ENCODE measurements around the gene GLTP. TPM values are rescaled to one million over a fixed set of nuclear protein-coding genes. Genes with fewer than 3 reads are reported as not detected.

The GLTP gene
- polyA plus RNA-seq, 6 donors from 2014 or later = 29.8 to 50.0 (median 40.6) TPM

- no peak for ATAC-seq (ENCODE audit: low read depth in 2 of 2)
- Mint-ChIP-seq H3K4me1 (peaks cover 0 to 4% (median 3%) of the 10 kb centered on the region in 3 donors), H3K9me3 (peaks cover 0 to 2% (median 0%) of the 10 kb centered on the region in 7 donors), H3K27me3 (peaks cover 38 to 52% (median 40%) of the 10 kb centered on the region in 3 donors), H3K4me3 (no peak overlapping the region), H3K27ac (no peak overlapping the region), H3K36me3 (no peaks in the 10 kb centered on the region)
- no peak for DNase-seq
These were observed 51.4 kb downstream of the GLTP start for GRCh38 chr12:109828754-109829511.

- Mint-ChIP-seq H3K9me3 (peaks cover 0 to 2% (median 0%) of the 10 kb centered on the region in 7 donors), H3K4me3 (peak overlapping the region in 1 of 8 donors; percentile 24), H3K4me1 (no peaks in the 10 kb centered on the region), H3K27me3 (peaks cover 32 to 50% (median 38%) of the 10 kb centered on the region in 3 donors), H3K36me3 (no peaks in the 10 kb centered on the region), H3K27ac (peak overlapping the region in 2 of 6 donors; percentile 3 to 37)
- ATAC-seq (ENCODE audit: low read depth in 2 of 2) (no peak), DNase-seq (no peak)
These were observed 52.5 kb downstream of the GLTP start for GRCh38 chr12:109827566-109828550.

- Mint-ChIP-seq H3K27me3 (peaks cover 33 to 42% (median 40%) of the 10 kb centered on the region in 3 donors), H3K4me3 (no peak overlapping the region), H3K27ac (no peak overlapping the region), H3K4me1 (no peaks in the 10 kb centered on the region), H3K36me3 (no peaks in the 10 kb centered on the region), H3K9me3 (peaks cover 0 to 2% (median 0%) of the 10 kb centered on the region in 7 donors)
- no peak for DNase-seq
- ATAC-seq (ENCODE audit: low read depth in 2 of 2) = no peak
These were observed 53.3 kb downstream of the GLTP start for GRCh38 chr12:109827080-109827479.

- no peak overlapping the region for H3K27ac Mint-ChIP-seq
- DNase-seq (no peak), ATAC-seq (ENCODE audit: low read depth in 2 of 2) (no peak)
- H3K4me3 Mint-ChIP-seq = no peak overlapping the region
- H3K9me3 Mint-ChIP-seq = no peaks in the 10 kb centered on the region
- peaks cover 24 to 33% (median 24%) of the 10 kb centered on the region in 3 donors for H3K27me3 Mint-ChIP-seq
- H3K36me3 Mint-ChIP-seq = no peaks in the 10 kb centered on the region
- H3K4me1 Mint-ChIP-seq = no peaks in the 10 kb centered on the region
These were observed 55.6 kb downstream of the GLTP start for GRCh38 chr12:109824731-109825130.

GRCh38 chr12:109822951-109823411, 57.4 kb downstream of the GLTP start:
- Mint-ChIP-seq H3K27me3 (peaks cover 24 to 33% (median 26%) of the 10 kb centered on the region in 3 donors), H3K9me3 (no peaks in the 10 kb centered on the region), H3K4me3 (no peak overlapping the region), H3K27ac (no peak overlapping the region), H3K4me1 (no peaks in the 10 kb centered on the region), H3K36me3 (no peaks in the 10 kb centered on the region)
- no peak for DNase-seq
- no peak for ATAC-seq (ENCODE audit: low read depth in 2 of 2)

- no peak for DNase-seq
- Mint-ChIP-seq H3K27ac (no peak overlapping the region), H3K36me3 (no peaks in the 10 kb centered on the region), H3K4me3 (no peak overlapping the region), H3K27me3 (peaks cover 19 to 34% (median 21%) of the 10 kb centered on the region in 3 donors), H3K9me3 (no peaks in the 10 kb centered on the region), H3K4me1 (no peaks in the 10 kb centered on the region)
- no peak for ATAC-seq (ENCODE audit: low read depth in 2 of 2)
These were observed 57.9 kb downstream of the GLTP start for GRCh38 chr12:109822416-109822815.

GRCh38 chr12:109821968-109822367, 58.4 kb downstream of the GLTP start:
- ATAC-seq (ENCODE audit: low read depth in 2 of 2) = no peak
- Mint-ChIP-seq H3K27me3 (peaks cover 16 to 32% (median 20%) of the 10 kb centered on the region in 3 donors), H3K9me3 (no peaks in the 10 kb centered on the region)

GRCh38 chr12:109820816-109821381, 59.4 kb downstream of the GLTP start:
- H3K27ac Mint-ChIP-seq = no peak overlapping the region
- ATAC-seq (ENCODE audit: low read depth in 2 of 2) (no peak), DNase-seq (no peak)
- no peaks in the 10 kb centered on the region for H3K36me3 Mint-ChIP-seq
- no peaks in the 10 kb centered on the region for H3K9me3 Mint-ChIP-seq
- H3K27me3 Mint-ChIP-seq = peaks cover 16 to 23% (median 20%) of the 10 kb centered on the region in 3 donors
- no peak overlapping the region for H3K4me3 Mint-ChIP-seq
- H3K4me1 Mint-ChIP-seq = no peaks in the 10 kb centered on the region

More at GRCh38 chr12:109821968-109822367, 58.4 kb downstream of the GLTP start:
- DNase-seq = no peak
- Mint-ChIP-seq H3K4me3 (no peak overlapping the region), H3K4me1 (no peaks in the 10 kb centered on the region), H3K27ac (peak overlapping the region in 1 of 6 donors; percentile 27), H3K36me3 (no peaks in the 10 kb centered on the region)

GRCh38 chr12:109818905-109819500, 61.3 kb downstream of the GLTP start:
- DNase-seq (no peak), ATAC-seq (ENCODE audit: low read depth in 2 of 2) (no peak)
- no peaks in the 10 kb centered on the region for H3K9me3 Mint-ChIP-seq

GRCh38 chr12:109818253-109818652, 62.1 kb downstream of the GLTP start:
- Mint-ChIP-seq H3K4me3 (no peak overlapping the region), H3K9me3 (no peaks in the 10 kb centered on the region), H3K4me1 (no peaks in the 10 kb centered on the region)

More at GRCh38 chr12:109818905-109819500, 61.3 kb downstream of the GLTP start:
- Mint-ChIP-seq H3K4me1 (no peaks in the 10 kb centered on the region), H3K27ac (no peak overlapping the region), H3K36me3 (no peaks in the 10 kb centered on the region), H3K4me3 (no peak overlapping the region), H3K27me3 (peaks cover 16 to 18% (median 17%) of the 10 kb centered on the region in 3 donors)

GRCh38 chr12:109817627-109818231, 62.6 kb downstream of the GLTP start:
- H3K4me1 Mint-ChIP-seq = no peaks in the 10 kb centered on the region
- peaks cover 10 to 16% (median 11%) of the 10 kb centered on the region in 3 donors for H3K27me3 Mint-ChIP-seq
- peak overlapping the region in 1 of 8 donors; percentile 17 for H3K4me3 Mint-ChIP-seq
- ATAC-seq (ENCODE audit: low read depth in 2 of 2) (no peak), DNase-seq (no peak)
- H3K36me3 Mint-ChIP-seq = no peaks in the 10 kb centered on the region
- H3K27ac Mint-ChIP-seq = no peak overlapping the region
- H3K9me3 Mint-ChIP-seq = no peaks in the 10 kb centered on the region

More at GRCh38 chr12:109818253-109818652, 62.1 kb downstream of the GLTP start:
- ATAC-seq (ENCODE audit: low read depth in 2 of 2) (no peak), DNase-seq (no peak)
- peaks cover 12 to 16% (median 12%) of the 10 kb centered on the region in 3 donors for H3K27me3 Mint-ChIP-seq
- H3K36me3 Mint-ChIP-seq = no peaks in the 10 kb centered on the region
- no peak overlapping the region for H3K27ac Mint-ChIP-seq

GRCh38 chr12:109816870-109817269, 63.5 kb downstream of the GLTP start:
- no peaks in the 10 kb centered on the region for H3K36me3 Mint-ChIP-seq
- H3K4me1 Mint-ChIP-seq = no peaks in the 10 kb centered on the region
- H3K9me3 Mint-ChIP-seq = no peaks in the 10 kb centered on the region
- no peak overlapping the region for H3K4me3 Mint-ChIP-seq
- peak overlapping the region in 1 of 6 donors; percentile 8 for H3K27ac Mint-ChIP-seq
- DNase-seq (no peak), ATAC-seq (ENCODE audit: low read depth in 2 of 2) (no peak)
- peaks cover 8 to 12% (median 8%) of the 10 kb centered on the region in 3 donors for H3K27me3 Mint-ChIP-seq

Data from naive B cell (primary cell).